T-helper 22 cell (primary cell): ENCODE measurements around the gene GFM2.
"Not testable (repeated sequence)": the region's sequence is repeated elsewhere in the genome, so short reads cannot be mapped to it uniquely, and the experiment has no call there.

Experiments
- DNase-seq: peaks from one replicate; pipeline ENCODE4 v3.0.0-alpha.2; 2020; ENCODE audit warnings: low read depth

The GFM2 gene

GRCh38 chr5:74766849-74767578 lies at the start of gene GFM2, which contains the start of gene NSA2:
TSS of gene GFM2 (minus strand) at chr5:74767117. CDS start at chr5:74763742, 3,375 bp downstream.
TSS of gene NSA2 (plus strand) at chr5:74767249. CDS start at chr5:74767361, 112 bp downstream.
- DNase-seq: peak; percentile 86

GRCh38 chr5:74810915-74811314 lies 44.0 kb upstream of the GFM2 start:
- no peak for DNase-seq

GRCh38 chr5:74801941-74802340 lies 35.0 kb upstream of the GFM2 start:
- DNase-seq: no peak

- no peak for DNase-seq
Observed at GRCh38 chr5:74801197-74801596, 34.3 kb upstream of the GFM2 start.

GRCh38 chr5:74798977-74799911 lies 32.3 kb upstream of the GFM2 start:
- no peak for DNase-seq

- DNase-seq: not testable (repeated sequence)
Observed at GRCh38 chr5:74791669-74792068, 24.8 kb upstream of the GFM2 start.

GRCh38 chr5:74787424-74787823 lies 20.5 kb upstream of the GFM2 start:
- no peak for DNase-seq

- no peak for DNase-seq
Observed at GRCh38 chr5:74786851-74787250, 19.9 kb upstream of the GFM2 start.

- no peak for DNase-seq
Observed at GRCh38 chr5:74778609-74779008, 11.7 kb upstream of the GFM2 start.

- no peak for DNase-seq
Observed at GRCh38 chr5:74772359-74772758, 5.4 kb upstream of the GFM2 start.

- no peak for DNase-seq
Observed at GRCh38 chr5:74767579-74767913, 629 bp upstream of the GFM2 start.

- DNase-seq: no peak
Observed at GRCh38 chr5:74766418-74766848, 484 bp downstream of the GFM2 start.

GRCh38 chr5:74765929-74766328 lies 988 bp downstream of the GFM2 start:
- no peak for DNase-seq

- DNase-seq: no peak
Observed at GRCh38 chr5:74765201-74765600, 1.7 kb downstream of the GFM2 start.

- no peak for DNase-seq
Observed at GRCh38 chr5:74763504-74763903, 3.4 kb downstream of the GFM2 start.

- DNase-seq: no peak
Observed at GRCh38 chr5:74762599-74762998, 4.3 kb downstream of the GFM2 start.

GRCh38 chr5:74761241-74761640 lies 5.7 kb downstream of the GFM2 start:
- DNase-seq: no peak

GRCh38 chr5:74748742-74749141 lies 18.2 kb downstream of the GFM2 start:
- DNase-seq: not testable (repeated sequence)

GRCh38 chr5:74738406-74738805 lies 28.5 kb downstream of the GFM2 start:
- no peak for DNase-seq

GRCh38 chr5:74736759-74737158 lies 30.2 kb downstream of the GFM2 start:
- DNase-seq: no peak

- DNase-seq: no peak
Observed at GRCh38 chr5:74725331-74725730, 41.6 kb downstream of the GFM2 start.

- no peak for DNase-seq
Observed at GRCh38 chr5:74722271-74722670, 44.6 kb downstream of the GFM2 start.

- DNase-seq: no peak
Observed at GRCh38 chr5:74717596-74717995, 49.3 kb downstream of the GFM2 start.
